Measurements from ENCODE around the gene TBK1. TPM values are rescaled to one million over a fixed set of nuclear protein-coding genes. Genes with fewer than 3 reads are reported as not detected.

Gene TBK1
- total and polyA plus RNA-seq, 2 of the 13 experiments (the other 11 are each of a cell fraction or from before 2014, with no cell fraction given) = 10.3 to 25.2 TPM

GRCh38 chr12:64451687-64452558 is at the start of gene TBK1 (continued):
- peak; percentile 92 for TF ChIP-seq ZNF687 (CRISPR knock-in tag; IDR thresholded peaks at IDR 0.05)
- TF ChIP-seq ZUFSP (CRISPR knock-in tag; IDR thresholded peaks at IDR 0.05; ENCODE audit: borderline replicate concordance) = no peak
- peak; percentile 73; the same call in 1 of the 2 replicates for TF ChIP-seq ZSCAN5A (CRISPR knock-in tag; IDR thresholded peaks at IDR 0.05; ENCODE audit: borderline replicate concordance)
- TF ChIP-seq TAF15 (IDR thresholded peaks at IDR 0.05; ENCODE audit: low read depth, low read length, poor library complexity, severe bottlenecking) = no peak
- TF ChIP-seq ZNF101 (CRISPR knock-in tag; IDR thresholded peaks at IDR 0.05; ENCODE audit: borderline replicate concordance, low read depth) = no peak
- no peak for TF ChIP-seq ZBTB1 (CRISPR knock-in tag; IDR thresholded peaks at IDR 0.05; ENCODE audit: borderline replicate concordance)
- no peak for TF ChIP-seq PLSCR1 (CRISPR knock-in tag; IDR thresholded peaks at IDR 0.05; ENCODE audit: borderline replicate concordance)
- TF ChIP-seq TBX2 (CRISPR knock-in tag; IDR thresholded peaks at IDR 0.05; ENCODE audit: borderline replicate concordance) = peak; percentile 73
- no peak for TF ChIP-seq MBD4 (IDR thresholded peaks at IDR 0.05; ENCODE audit: borderline replicate concordance, low read length)
- peak; percentile 42; the same call in 1 of the 2 replicates for TF ChIP-seq ZNF691 (CRISPR knock-in tag; IDR thresholded peaks at IDR 0.05; ENCODE audit: borderline replicate concordance, low read depth)
- no peak for TF ChIP-seq NR3C1 (CRISPR knock-in tag; IDR thresholded peaks at IDR 0.05)
- no peak for TF ChIP-seq ZBTB3 (CRISPR knock-in tag; IDR thresholded peaks at IDR 0.05; ENCODE audit: borderline replicate concordance, low read depth)
- no peak for TF ChIP-seq SIX1 (CRISPR knock-in tag; IDR thresholded peaks at IDR 0.05; ENCODE audit: borderline replicate concordance)
- no peak for TF ChIP-seq SNRNP70 (IDR thresholded peaks at IDR 0.05; ENCODE audit: low read depth, low read length)
- peak; percentile 11; the same call in 1 of the 2 replicates for TF ChIP-seq HDAC2 (CRISPR knock-in tag; IDR thresholded peaks at IDR 0.05)
- TF ChIP-seq NFKB2 (CRISPR knock-in tag; IDR thresholded peaks at IDR 0.05; ENCODE audit: borderline replicate concordance) = peak; percentile 79; the same call in 1 of the 2 replicates
